CD14-positive monocyte (primary cell): Measurements from ENCODE around the gene PHLPP1. TPM values are rescaled to one million over a fixed set of nuclear protein-coding genes. Genes with fewer than 3 reads are reported as not detected.

Experiments used
- DNase-seq, 3 donors: peaks; one replicate each; pipeline ENCODE4 v3.0.0-alpha.2; 2011 to 2022
- H2AFZ ChIP-seq: 2 replicates; pipeline ENCODE4 v1.6.0; 2012; ENCODE audit warnings: mild to moderate bottlenecking, low read depth, low read length, inconsistent platforms; ENCODE audit not compliant: insufficient read depth, poor library complexity, severe bottlenecking
- H3K27ac ChIP-seq, 2 donors: 1 replicate in 1 of 2; 2 replicates in 1 of 2; pipeline ENCODE4 v1.5.1; 2012 to 2013; ENCODE audit warnings: low read length in 2 of 2, control low read depth in 1 of 2, inconsistent platforms in 1 of 2, low read depth in 1 of 2, mild to moderate bottlenecking in 1 of 2
- H3K27me3 ChIP-seq, 2 donors: one replicate each; pipeline versions ENCODE4 v1.6.0 to v1.6.1; 2011 to 2013; ENCODE audit warnings: low read length in 2 of 2; ENCODE audit not compliant: control insufficient read depth in 2 of 2, insufficient read depth in 2 of 2
- H3K36me3 ChIP-seq, 2 donors: replicated peaks in 1 of 2; 1 replicate in 1 of 2; 2 replicates in 1 of 2; pipeline versions ENCODE4 v1.5.1 to v1.6.1; 2012 to 2013; ENCODE audit warnings: low read length in 2 of 2, control low read depth in 1 of 2, inconsistent platforms in 1 of 2, mild to moderate bottlenecking in 1 of 2; ENCODE audit not compliant: insufficient read depth in 2 of 2, control insufficient read depth in 1 of 2
- H3K4me1 ChIP-seq, 2 donors: 1 replicate in 1 of 2; 2 replicates in 1 of 2; pipeline versions ENCODE4 v1.5.1 to v1.6.1; 2012 to 2013; ENCODE audit warnings: low read length in 2 of 2, control low read depth in 1 of 2, inconsistent platforms in 1 of 2, mild to moderate bottlenecking in 1 of 2, moderate library complexity in 1 of 2; ENCODE audit not compliant: insufficient read depth in 2 of 2, control insufficient read depth in 1 of 2
- H3K4me2 ChIP-seq: replicated peaks from 2 replicates; pipeline ENCODE3; 2012; ENCODE audit warnings: low read length, moderate library complexity, mild to moderate bottlenecking; ENCODE audit not compliant: poor library complexity, severe bottlenecking; ENCODE audit errors: extremely low read depth
- H3K4me3 ChIP-seq, 3 experiments: fragments of 200-600 bp in 1 of 3; sonication (generic) in 1 of 3; replicated peaks in 1 of 3; 1 replicate in 2 of 3; 2 replicates in 1 of 3; pipeline ENCODE4 v1.5.1; 2011 to 2013; ENCODE audit warnings: low read length in 3 of 3, mild to moderate bottlenecking in 3 of 3, control low read depth in 2 of 3, low read depth in 2 of 3, inconsistent platforms in 1 of 3, moderate library complexity in 1 of 3
- H3K79me2 ChIP-seq: 2 replicates; pipeline ENCODE4 v1.6.0; 2012; ENCODE audit warnings: mild to moderate bottlenecking, control low read depth, inconsistent platforms, low read length, moderate library complexity; ENCODE audit not compliant: insufficient read depth
- H3K9ac ChIP-seq: 2 replicates; pipeline ENCODE4 v1.6.0; 2017; ENCODE audit warnings: low read length, mild to moderate bottlenecking; ENCODE audit not compliant: insufficient read depth, poor library complexity, severe bottlenecking
- H3K9me3 ChIP-seq, 2 donors: replicated peaks in 1 of 2; 1 replicate in 1 of 2; 2 replicates in 1 of 2; pipeline versions ENCODE4 v1.5.1 to v1.6.1; 2012 to 2013; ENCODE audit warnings: low read length in 2 of 2, control low read depth in 1 of 2; ENCODE audit not compliant: control insufficient read depth in 1 of 2, insufficient read depth in 1 of 2
- H4K20me1 ChIP-seq: 2 replicates; pipeline ENCODE4 v1.6.0; 2012; ENCODE audit warnings: mild to moderate bottlenecking, low read length, control low read depth, moderate library complexity; ENCODE audit not compliant: insufficient read depth
- H3K27ac Mint-ChIP-seq, 7 donors: one replicate each; pipeline ENCODE4 v1.8.0; 2020; ENCODE audit warnings: mild to moderate bottlenecking in 7 of 7, mixed read lengths in 7 of 7, moderate library complexity in 6 of 7, inconsistent platforms in 2 of 7
- H3K27me3 Mint-ChIP-seq, 3 donors: one replicate each; pipeline ENCODE4 v1.8.0; 2021 to 2022; ENCODE audit warnings: low read depth in 3 of 3, mild to moderate bottlenecking in 3 of 3, mixed read lengths in 3 of 3, moderate library complexity in 3 of 3, inconsistent platforms in 1 of 3
- H3K36me3 Mint-ChIP-seq, 2 donors: one replicate each; pipeline ENCODE4 v1.8.0; 2020; ENCODE audit warnings: mixed read lengths in 2 of 2, inconsistent platforms in 1 of 2, mild to moderate bottlenecking in 1 of 2
- H3K4me1 Mint-ChIP-seq: one replicate; pipeline ENCODE4 v1.8.0; 2020; ENCODE audit warnings: mild to moderate bottlenecking, mixed read lengths
- H3K4me3 Mint-ChIP-seq, 2 donors: one replicate each; pipeline ENCODE4 v1.8.0; 2020; ENCODE audit warnings: mild to moderate bottlenecking in 2 of 2, mixed read lengths in 2 of 2, moderate library complexity in 1 of 2
- H3K9me3 Mint-ChIP-seq, 7 donors: one replicate each; pipeline ENCODE4 v1.8.0; 2020 to 2022; ENCODE audit warnings: mixed read lengths in 7 of 7, mild to moderate bottlenecking in 6 of 7, moderate library complexity in 6 of 7, inconsistent platforms in 2 of 7
- CTCF ChIP-seq: fragments of 200-600 bp; IDR thresholded peaks from one replicate; pipeline ENCODE4 v1.8.0; 2022; ENCODE audit warnings: antibody characterized with exemption, mild to moderate bottlenecking
- WGBS: methylation state at CpG from one replicate; pipeline ENCODE4 v1.1.5; 2013; ENCODE audit warnings: missing lambda C conversion rate; ENCODE audit not compliant: insufficient coverage; 5-methylcytosine and 5-hydroxymethylcytosine counted together
- intact Hi-C, 2 donors: fragments of 100-400 bp; cut with micrococcal nuclease; formaldehyde crosslinking; loops; one replicate each; pipeline versions ENCODE4 v1.15.0 to v1.15.1; 2023
- polyA plus RNA-seq, 3 donors: library from polyadenylated mRNA; depleted of rRNA in 1 of 3; unstranded in 2 of 3; stranded (reverse) in 1 of 3; fragments of 300-500 nt in 2 of 3; fragments of >200 nt in 1 of 3; fragmentation: Illumina TruSeq in 2 of 3; gene quantifications; 1 replicate in 2 of 3; 2 replicates in 1 of 3; pipeline ENCODE4 v1.2.3, GENCODE V29; 2012 to 2021

The PHLPP1 gene
- polyA plus RNA-seq, 3 donors: 0.04 to 2.0 (median 0.55) TPM

DNA sequence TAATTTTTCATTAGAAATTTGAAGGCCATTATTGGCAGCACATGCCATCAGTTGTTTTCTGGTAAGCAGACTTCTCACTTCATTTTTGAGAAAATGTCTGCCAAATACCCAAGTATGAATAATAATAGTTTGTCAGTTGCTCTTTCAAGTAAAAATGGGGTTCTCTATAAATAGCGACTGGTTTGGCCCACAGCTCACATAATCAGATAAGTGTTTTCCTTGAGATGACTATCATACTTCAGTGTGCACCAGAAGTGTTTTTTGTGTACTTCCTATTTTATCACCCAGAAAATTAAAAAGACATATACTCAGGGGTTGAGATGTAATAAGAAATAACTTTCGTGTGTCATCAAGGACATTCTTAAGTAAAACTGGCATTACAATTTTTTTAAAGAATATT lies 147.1 kb downstream of the PHLPP1 start:
- no peaks in the 10 kb centered on the region for H4K20me1 ChIP-seq
- H2AFZ ChIP-seq: no peak overlapping the region
- H3K27ac Mint-ChIP-seq: no peak overlapping the region
- peaks cover 0 to 5% of the 10 kb centered on the region in 2 donors for H3K36me3 Mint-ChIP-seq
- WGBS: no CpG with 5 or more reads among the region's 2 CpGs
- H3K27me3 ChIP-seq: no peaks in the 10 kb centered on the region
- H3K4me2 ChIP-seq: no peak overlapping the region
- H3K4me3 ChIP-seq: no peak overlapping the region
- no peak overlapping the region for H3K9ac ChIP-seq
- H3K27me3 Mint-ChIP-seq: no peaks in the 10 kb centered on the region
- intact Hi-C loops: no loop called here
- no peaks in the 10 kb centered on the region for H3K36me3 ChIP-seq
- H3K9me3 ChIP-seq: no peaks in the 10 kb centered on the region
- DNase-seq: no peak
- no peak overlapping the region for H3K27ac ChIP-seq
- H3K9me3 Mint-ChIP-seq: no peaks in the 10 kb centered on the region
- H3K4me1 ChIP-seq: no peaks in the 10 kb centered on the region
- no peak overlapping the region for H3K4me3 Mint-ChIP-seq
- no peak for TF ChIP-seq CTCF
- H3K4me1 Mint-ChIP-seq: no peaks in the 10 kb centered on the region
- no peaks in the 10 kb centered on the region for H3K79me2 ChIP-seq

DNA sequence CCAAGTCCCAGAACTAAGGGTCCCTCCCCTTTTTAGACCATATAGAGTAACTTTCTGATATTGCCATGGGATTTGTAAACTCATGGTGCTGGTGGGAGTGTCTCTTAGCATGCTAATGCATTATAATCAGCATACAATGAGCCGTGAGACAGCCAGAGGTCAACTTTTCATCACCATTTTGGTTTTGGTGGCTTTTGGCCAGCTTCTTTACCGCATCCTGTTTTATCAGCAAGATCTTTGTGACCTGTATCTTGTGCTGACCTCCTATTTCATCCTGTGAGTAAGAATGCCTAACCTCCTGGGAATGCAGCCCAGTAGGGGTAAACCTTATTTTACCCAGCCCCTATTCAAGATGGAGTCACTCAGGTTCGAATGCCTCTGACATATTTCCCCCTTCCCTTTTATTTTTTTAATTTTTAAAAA lies 148.2 kb downstream of the PHLPP1 start:
- no peak overlapping the region for H3K9ac ChIP-seq
- H3K9me3 ChIP-seq: no peaks in the 10 kb centered on the region
- no peak overlapping the region for H3K4me2 ChIP-seq
- no peaks in the 10 kb centered on the region for H3K27me3 ChIP-seq
- no peaks in the 10 kb centered on the region for H3K36me3 ChIP-seq
- intact Hi-C loops: no loop called here
- Mint-ChIP-seq H3K36me3 (peaks cover 2 to 5% of the 10 kb centered on the region in 2 donors), H3K27ac (no peak overlapping the region), H3K27me3 (no peaks in the 10 kb centered on the region), H3K4me1 (no peaks in the 10 kb centered on the region), H3K9me3 (peaks cover 0 to 2% (median 0%) of the 10 kb centered on the region in 7 donors), H3K4me3 (no peak overlapping the region)
- WGBS: no CpG with 5 or more reads among the region's 3 CpGs
- H3K4me3 ChIP-seq: no peak overlapping the region
- H3K4me1 ChIP-seq: no peaks in the 10 kb centered on the region
- no peaks in the 10 kb centered on the region for H3K79me2 ChIP-seq
- no peak overlapping the region for H3K27ac ChIP-seq
- DNase-seq: peak in 1 of 3 donors; percentile 8
- H2AFZ ChIP-seq: no peak overlapping the region
- no peaks in the 10 kb centered on the region for H4K20me1 ChIP-seq
- no peak for TF ChIP-seq CTCF
